Measurements from ENCODE around the gene TRABD2B.

Gene TRABD2B

GRCh38 chr1:47751193-47751592 lies 246.0 kb downstream of the TRABD2B start:
- no peak for DNase-seq

- DNase-seq: no peak
These were observed 251.2 kb downstream of the TRABD2B start for GRCh38 chr1:47745715-47746609.

- DNase-seq: no peak
These were observed 254.1 kb downstream of the TRABD2B start for GRCh38 chr1:47742890-47743760.

GRCh38 chr1:47738560-47739182 lies 258.5 kb downstream of the TRABD2B start:
- no peak for DNase-seq

GRCh38 chr1:47732489-47732888 lies 264.7 kb downstream of the TRABD2B start:
- DNase-seq: no peak

GRCh38 chr1:47731730-47732129 lies 265.5 kb downstream of the TRABD2B start:
- DNase-seq: no peak

- no peak for DNase-seq
These were observed 267.5 kb downstream of the TRABD2B start for GRCh38 chr1:47729685-47730084.

- DNase-seq: no peak
These were observed 269.5 kb downstream of the TRABD2B start for GRCh38 chr1:47727697-47728085.

- DNase-seq: no peak
These were observed 270.0 kb downstream of the TRABD2B start for GRCh38 chr1:47727051-47727696.

- peak; percentile 86 for DNase-seq
These were observed 271.0 kb downstream of the TRABD2B start for GRCh38 chr1:47725992-47726855.

GRCh38 chr1:47725511-47725991 lies 271.6 kb downstream of the TRABD2B start:
- DNase-seq: no peak

GRCh38 chr1:47725000-47725473 lies 272.1 kb downstream of the TRABD2B start:
- no peak for DNase-seq

GRCh38 chr1:47724432-47724999 lies 272.7 kb downstream of the TRABD2B start:
- DNase-seq: no peak

- DNase-seq: no peak
These were observed 274.1 kb downstream of the TRABD2B start for GRCh38 chr1:47722909-47723580.

GRCh38 chr1:47722101-47722500 lies 275.1 kb downstream of the TRABD2B start:
- DNase-seq: no peak

GRCh38 chr1:47720111-47720510 lies 277.1 kb downstream of the TRABD2B start:
- DNase-seq: no peak

GRCh38 chr1:47717341-47717740 lies 279.8 kb downstream of the TRABD2B start:
- no peak for DNase-seq

- DNase-seq: no peak
These were observed 283.0 kb downstream of the TRABD2B start for GRCh38 chr1:47713975-47714767.

- DNase-seq: no peak
These were observed 283.7 kb downstream of the TRABD2B start for GRCh38 chr1:47713333-47713953.

Data from activated effector memory CD4-positive, alpha-beta T cell treated with anti-CD3 and anti-CD28 coated beads, Interleukin-2, amount 50 U/mL, for 16 hours (primary cell).